ENCODE measurements around the gene SHF. TPM values are rescaled to one million over a fixed set of nuclear protein-coding genes. Genes with fewer than 3 reads are reported as not detected.

The SHF gene
- total and polyA plus RNA-seq, 2 of the 4 experiments (the other 2 are of a cell fraction) = 1.8 to 3.5 TPM

- Histone ChIP-seq H2BK120ac (ENCODE audit: low read depth, low read length) (no peak overlapping the region), H3K4me2 (ENCODE audit: low read depth, low read length) (no peak overlapping the region), H3K27me3 (ENCODE audit: control insufficient read depth, insufficient read depth, low read length) (peaks cover 29% of the 10 kb centered on the region; the same call in 1 of the 2 replicates), H3K9me1 (ENCODE audit: insufficient read depth, low read length) (no peaks in the 10 kb centered on the region), H3K9ac (ENCODE audit: low read depth, low read length) (no peak overlapping the region), H3K23ac (ENCODE audit: low read depth, low read length) (no peak overlapping the region), H2AFZ (replicated peaks; ENCODE audit: low read length, poor library complexity) (peak overlapping the region; percentile 8), H2BK5ac (ENCODE audit: low read depth, low read length, poor library complexity, severe bottlenecking) (no peak overlapping the region), H4K20me1 (ENCODE audit: insufficient read depth, low read length) (no peaks in the 10 kb centered on the region), H3K4me3 (ENCODE audit: insufficient read depth, low read depth, low read length) (no peak overlapping the region), H3K14ac (replicated peaks; ENCODE audit: low read depth, low read length) (no peak overlapping the region), H3K9me3 (ENCODE audit: control insufficient read depth, insufficient read depth, low read length) (no peaks in the 10 kb centered on the region), H3K36me3 (ENCODE audit: control insufficient read depth, insufficient read depth, low read length) (no peaks in the 10 kb centered on the region), H2BK15ac (ENCODE audit: low read depth, low read length) (no peak overlapping the region), H4K8ac (ENCODE audit: low read depth in 2 of 2, low read length in 2 of 2) (no peak overlapping the region), H3K4ac (ENCODE audit: low read depth, low read length) (no peak overlapping the region), H2AK5ac (ENCODE audit: low read depth, low read length) (no peak overlapping the region), H4K91ac (ENCODE audit: insufficient read depth, low read depth, low read length) (no peak overlapping the region), H3K18ac (ENCODE audit: low read depth, low read length) (no peak overlapping the region), H4K5ac (ENCODE audit: low read depth, low read length) (no peak overlapping the region), H3K56ac (ENCODE audit: extremely low read depth, insufficient read depth, low read length) (no peak overlapping the region), H2BK20ac (ENCODE audit: low read depth, low read length) (no peak overlapping the region), H3K4me1 (ENCODE audit: control insufficient read depth, insufficient read depth, low read length) (no peaks in the 10 kb centered on the region; the same call in 1 of the 2 replicates), H3K27ac (ENCODE audit: insufficient read depth, low read length) (no peak overlapping the region), H3K79me1 (ENCODE audit: low read depth in 1 of 2, low read length in 2 of 2) (no peaks in the 10 kb centered on the region), H2AK9ac (replicated peaks; ENCODE audit: low read depth, low read length, poor library complexity) (no peak overlapping the region)
- no peak for ATAC-seq (ENCODE audit: low read depth)
- no peak for DNase-seq
- TF ChIP-seq BHLHE40 (IDR thresholded peaks at IDR 0.05; ENCODE audit: low read depth, low read length) (no peak), MXI1 (IDR thresholded peaks at IDR 0.05; ENCODE audit: borderline replicate concordance, low read depth, low read length) (no peak), CEBPB (IDR thresholded peaks at IDR 0.05; ENCODE audit: low read depth, low read length) (no peak), USF2 (IDR thresholded peaks at IDR 0.05; ENCODE audit: low read depth, low read length) (no peak), CTCF (conservative IDR thresholded peaks at IDR 0.05; ENCODE audit: low read depth, low read length) (no peak), FOS (IDR thresholded peaks at IDR 0.05; ENCODE audit: low read depth, low read length) (no peak), RFX5 (IDR thresholded peaks at IDR 0.05; ENCODE audit: low read depth, low read length) (no peak), RCOR1 (IDR thresholded peaks at IDR 0.05; ENCODE audit: insufficient replicate concordance, low read length) (no peak)
- WGBS, 2 experiments (ENCODE audit: extremely low coverage in 2 of 2, insufficient read length in 1 of 2) = 70% methylated on average over 7 of the region's 11 CpGs; no CpG with 5 or more reads in 1 of the 2 experiments
- dilution Hi-C loops (cut with HindIII; ENCODE audit: low sequenced_read_pairs, unreplicated experiment) = no loop called here
- CTCF ChIA-PET = no interaction called here
- intact Hi-C loops (cut with micrococcal nuclease) = no loop called here
- BruUV-seq (replicated peaks) = no TSS peak
- in situ Hi-C loops (cut with MboI; ENCODE audit: low sequenced_read_pairs) = no loop called here
- POLR2A ChIA-PET (ENCODE audit: unreplicated experiment) = no interaction called here
These were observed 43.8 kb downstream of the SHF start for GRCh38 chr15:45143946-45144345.
